IMR-90 (cell line): ENCODE measurements around the gene GNE. TPM values are rescaled to one million over a fixed set of nuclear protein-coding genes. Genes with fewer than 3 reads are reported as not detected.

Experiments
- ATAC-seq: fragments of 200-7000 bp; cut with Tn5 transposase; 2 replicates; pipeline ENCODE4 v1.9.1; 2020; ENCODE audit warnings: low read depth, mild to moderate bottlenecking, moderate library complexity
- BruUV-seq: library from RNA; stranded (reverse); fragments of 400-500 nt; replicated peaks from 2 replicates; lab custom pipeline; 2021; lab: Mats Ljungman, UMichigan
- CTCF ChIA-PET: fragments of 300-600 bp; formaldehyde crosslinking; extraction: SDS; loops from one replicate; lab custom pipeline; 2021; ENCODE audit warnings: antibody characterized with exemption; lab: Yijun Ruan, JAX
- POLR2A ChIA-PET: fragments of 300-600 bp; sonication (Branson Sonifier 250); formaldehyde crosslinking; loops from one replicate; lab custom pipeline; 2022; ENCODE audit warnings: antibody characterized with exemption; ENCODE audit not compliant: unreplicated experiment; lab: Charles Lee
- DNase-seq: peaks from one replicate; pipeline ENCODE4 v3.0.0; 2013
- H2AFZ ChIP-seq: replicated peaks from 2 replicates; pipeline ENCODE3; 2013; ENCODE audit warnings: low read length, mild to moderate bottlenecking; ENCODE audit not compliant: poor library complexity
- H2AK5ac ChIP-seq: 2 replicates; pipeline ENCODE4 v1.6.1; 2013; ENCODE audit warnings: low read depth, low read length, inconsistent platforms
- H2AK9ac ChIP-seq: replicated peaks from 2 replicates; pipeline ENCODE3; 2013; ENCODE audit warnings: mild to moderate bottlenecking, low read depth, low read length, moderate library complexity; ENCODE audit not compliant: poor library complexity
- H2BK120ac ChIP-seq: 2 replicates; pipeline ENCODE4 v1.6.1; 2013; ENCODE audit warnings: low read depth, low read length, inconsistent platforms
- H2BK15ac ChIP-seq: 3 replicates; pipeline ENCODE4 v1.6.1; 2013; ENCODE audit warnings: low read depth, low read length, inconsistent platforms
- H2BK20ac ChIP-seq: 2 replicates; pipeline ENCODE4 v1.6.1; 2013; ENCODE audit warnings: low read depth, mild to moderate bottlenecking, inconsistent platforms, low read length, moderate library complexity
- H2BK5ac ChIP-seq: 2 replicates; pipeline ENCODE4 v1.6.1; 2013; ENCODE audit warnings: mild to moderate bottlenecking, low read depth, low read length, inconsistent platforms; ENCODE audit not compliant: poor library complexity, severe bottlenecking
- H3K14ac ChIP-seq: replicated peaks from 2 replicates; pipeline ENCODE4 v1.6.1; 2013; ENCODE audit warnings: low read depth, low read length, inconsistent platforms
- H3K18ac ChIP-seq: 2 replicates; pipeline ENCODE4 v1.6.1; 2013; ENCODE audit warnings: low read depth, low read length, control low read depth
- H3K23ac ChIP-seq: 2 replicates; pipeline ENCODE4 v1.6.1; 2013; ENCODE audit warnings: low read depth, low read length, inconsistent platforms
- H3K27ac ChIP-seq: 2 replicates; pipeline ENCODE4 v1.5.1; 2013; ENCODE audit warnings: mild to moderate bottlenecking, control low read depth, low read length; ENCODE audit not compliant: insufficient read depth
- H3K27me3 ChIP-seq: 2 replicates; pipeline ENCODE4 v1.6.1; 2013; ENCODE audit warnings: low read length; ENCODE audit not compliant: control insufficient read depth, insufficient read depth
- H3K36me3 ChIP-seq: 2 replicates; pipeline ENCODE4 v1.6.1; 2013; ENCODE audit warnings: low read length, mixed read lengths; ENCODE audit not compliant: control insufficient read depth, insufficient read depth
- H3K4ac ChIP-seq: 2 replicates; pipeline ENCODE4 v1.6.1; 2013; ENCODE audit warnings: low read depth, low read length, inconsistent platforms
- H3K4me1 ChIP-seq: 2 replicates; pipeline ENCODE4 v1.6.1; 2013; ENCODE audit warnings: low read length, mixed read lengths; ENCODE audit not compliant: control insufficient read depth, insufficient read depth
- H3K4me2 ChIP-seq: 2 replicates; pipeline ENCODE4 v1.6.1; 2013; ENCODE audit warnings: low read depth, mild to moderate bottlenecking, control low read depth, low read length, moderate library complexity
- H3K4me3 ChIP-seq: 2 replicates; pipeline ENCODE4 v1.5.1; 2013; ENCODE audit warnings: low read depth, mild to moderate bottlenecking, control low read depth, low read length, moderate library complexity; ENCODE audit not compliant: insufficient read depth
- H3K56ac ChIP-seq: 2 replicates; pipeline ENCODE4 v1.6.1; 2013; ENCODE audit warnings: low read length, inconsistent platforms; ENCODE audit not compliant: insufficient read depth; ENCODE audit errors: extremely low read depth
- H3K79me1 ChIP-seq, 2 experiments: 2 replicates each; pipeline ENCODE4 v1.6.1; 2013; ENCODE audit warnings: low read length in 2 of 2, inconsistent platforms in 1 of 2, low read depth in 1 of 2
- H3K9ac ChIP-seq: 2 replicates; pipeline ENCODE4 v1.6.1; 2013; ENCODE audit warnings: low read depth, low read length, control low read depth
- H3K9me1 ChIP-seq: 2 replicates; pipeline ENCODE4 v1.6.1; 2013; ENCODE audit warnings: low read length, inconsistent platforms; ENCODE audit not compliant: insufficient read depth
- H3K9me3 ChIP-seq: 2 replicates; pipeline ENCODE4 v1.6.1; 2013; ENCODE audit warnings: low read length; ENCODE audit not compliant: control insufficient read depth, insufficient read depth
- H4K20me1 ChIP-seq: 2 replicates; pipeline ENCODE4 v1.6.1; 2013; ENCODE audit warnings: low read length, inconsistent platforms; ENCODE audit not compliant: insufficient read depth
- H4K5ac ChIP-seq: 2 replicates; pipeline ENCODE4 v1.6.1; 2013; ENCODE audit warnings: mild to moderate bottlenecking, low read depth, low read length, control low read depth
- H4K8ac ChIP-seq, 2 experiments: 2 replicates each; pipeline ENCODE4 v1.6.1; 2013; ENCODE audit warnings: low read depth in 2 of 2, low read length in 2 of 2, control low read depth in 1 of 2, inconsistent platforms in 1 of 2
- H4K91ac ChIP-seq: 2 replicates; pipeline ENCODE4 v1.6.1; 2013; ENCODE audit warnings: low read depth, low read length, inconsistent platforms; ENCODE audit not compliant: insufficient read depth
- BHLHE40 ChIP-seq: fragments of 150-350 bp; IDR thresholded peaks from 2 replicates; pipeline ENCODE4 v1.6.1; 2016; ENCODE audit warnings: mild to moderate bottlenecking, low read depth, low read length
- CEBPB ChIP-seq: IDR thresholded peaks from 2 replicates; pipeline ENCODE4 v1.6.1; 2012; ENCODE audit warnings: low read depth, low read length, improper control_type of control experiment
- CHD1 ChIP-seq: IDR thresholded peaks from 2 replicates; pipeline ENCODE4 v1.6.1; 2012; ENCODE audit warnings: low read depth, low read length, improper control_type of control experiment
- ELK1 ChIP-seq: fragments of 150-350 bp; IDR thresholded peaks from 2 replicates; pipeline ENCODE4 v1.6.1; 2016; ENCODE audit warnings: low read depth, mild to moderate bottlenecking, low read length, moderate library complexity, borderline replicate concordance
- FOS ChIP-seq: fragments of 150-350 bp; IDR thresholded peaks from 2 replicates; pipeline ENCODE4 v1.6.1; 2016; ENCODE audit warnings: low read depth, low read length
- MAFK ChIP-seq: IDR thresholded peaks from 2 replicates; pipeline ENCODE4 v1.6.1; 2012; ENCODE audit warnings: low read depth, low read length, improper control_type of control experiment
- MAZ ChIP-seq: IDR thresholded peaks from 2 replicates; pipeline ENCODE4 v1.6.1; 2012; ENCODE audit warnings: low read depth, mild to moderate bottlenecking, low read length, improper control_type of control experiment, moderate library complexity, borderline replicate concordance
- MXI1 ChIP-seq: IDR thresholded peaks from 2 replicates; pipeline ENCODE4 v1.6.1; 2012; ENCODE audit warnings: low read depth, mild to moderate bottlenecking, low read length, moderate library complexity, borderline replicate concordance
- NFE2L2 ChIP-seq: fragments of 150-350 bp; IDR thresholded peaks from 2 replicates; pipeline ENCODE4 v1.6.1; 2016; ENCODE audit warnings: low read depth, mild to moderate bottlenecking, low read length
- POLR2A ChIP-seq: IDR thresholded peaks from 2 replicates; pipeline ENCODE4 v1.6.1; 2012; ENCODE audit warnings: mild to moderate bottlenecking, low read depth, low read length
- RAD21 ChIP-seq: IDR thresholded peaks from 2 replicates; pipeline ENCODE4 v1.6.1; 2012; ENCODE audit warnings: low read length, improper control_type of control experiment
- RCOR1 ChIP-seq: IDR thresholded peaks from 2 replicates; pipeline ENCODE4 v1.6.1; 2012; ENCODE audit warnings: mild to moderate bottlenecking, low read length, improper control_type of control experiment; ENCODE audit not compliant: insufficient replicate concordance
- RFX5 ChIP-seq: IDR thresholded peaks from 2 replicates; pipeline ENCODE4 v1.8.0; 2012; ENCODE audit warnings: low read depth, mild to moderate bottlenecking, low read length, moderate library complexity
- SMC3 ChIP-seq: fragments of 150-350 bp; IDR thresholded peaks from 2 replicates; pipeline ENCODE4 v1.6.1; 2016; ENCODE audit warnings: low read depth, mild to moderate bottlenecking, antibody characterized with exemption, low read length, moderate library complexity
- USF2 ChIP-seq: fragments of 150-350 bp; IDR thresholded peaks from 2 replicates; pipeline ENCODE4 v1.6.1; 2017; ENCODE audit warnings: mild to moderate bottlenecking, antibody characterized with exemption, low read length, low read depth
- WGBS, 2 experiments: methylation state at CpG; one replicate each; pipeline versions ENCODE4 v1.1.5 to v1.1.7; 2013; ENCODE audit warnings: missing lambda C conversion rate in 2 of 2; ENCODE audit not compliant: insufficient read length in 1 of 2; ENCODE audit errors: extremely low coverage in 2 of 2; 5-methylcytosine and 5-hydroxymethylcytosine counted together
- dilution Hi-C: fragments of 300-500 bp; cut with HindIII; formaldehyde crosslinking; loops from one replicate; pipeline ENCODE4 v1.14.3; 2018; ENCODE audit warnings: low sequenced_read_pairs; ENCODE audit not compliant: unreplicated experiment
- in situ Hi-C: fragments of 300-500 bp; cut with MboI; formaldehyde crosslinking; loops from 3 replicates; pipeline ENCODE4 v1.14.3; 2019; ENCODE audit warnings: low sequenced_read_pairs, inconsistent platforms, mixed read lengths
- intact Hi-C: fragments of 100-400 bp; cut with micrococcal nuclease; formaldehyde crosslinking; loops from 2 replicates; pipeline ENCODE4 v1.10.0; 2022
- polyA plus RNA-seq, 3 experiments: library from polyadenylated mRNA; depleted of rRNA; stranded (reverse); fragments of >200 nt; gene quantifications; 2 replicates each; pipeline ENCODE4 v1.2.3, GENCODE V29; 2012; ENCODE audit warnings: low replicate concordance in 1 of 3
- total RNA-seq: library from RNA; depleted of rRNA; stranded (reverse); fragments of >200 nt; gene quantifications from 2 replicates; pipeline ENCODE4 v1.2.3, GENCODE V29; 2012
- TF ChIP-seq, protein P1 (sequence below): conservative IDR thresholded peaks from 2 replicates; pipeline ENCODE4 v1.5.1; 2012; ENCODE audit warnings: mild to moderate bottlenecking, low read depth, low read length, improper control_type of control experiment

The GNE gene
- total and polyA plus RNA-seq, 2 of the 4 experiments (the other 2 are of a cell fraction): 11.7 to 34.1 TPM

DNA sequence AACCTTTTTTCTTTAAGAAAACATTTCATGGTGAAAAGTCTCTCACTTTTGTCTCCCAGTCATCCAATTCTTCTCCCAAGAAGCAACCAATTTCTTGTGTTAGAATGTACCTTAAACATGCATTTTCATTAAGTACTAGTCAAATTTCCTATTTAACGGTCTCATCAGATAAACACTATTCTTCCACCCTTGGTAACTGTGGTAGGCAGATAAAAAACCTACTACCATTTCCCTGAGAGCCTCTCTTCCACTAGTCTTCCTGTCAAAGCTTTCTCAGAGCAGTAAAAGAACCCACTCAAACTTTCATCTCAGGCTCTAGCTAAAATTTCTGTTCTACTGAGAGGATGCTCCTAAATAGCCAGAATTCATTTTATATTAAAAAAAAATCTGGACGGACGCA, 10.9 kb downstream of the GNE start:
- peaks cover 6% of the 10 kb centered on the region for H3K9me1 ChIP-seq
- BruUV-seq: no TSS peak
- H2BK20ac ChIP-seq: no peak overlapping the region
- POLR2A ChIA-PET: interaction anchor here (0.6 kb wide), 1 partner anchor 191 kb away, joined by 4 read pairs; no protein-coding TSS in a partner anchor
- H2BK120ac ChIP-seq: no peak overlapping the region
- H4K5ac ChIP-seq: no peak overlapping the region
- no peak overlapping the region for H3K4me2 ChIP-seq
- H2AK5ac ChIP-seq: no peak overlapping the region
- H3K9me3 ChIP-seq: no peaks in the 10 kb centered on the region
- no peak overlapping the region for H3K14ac ChIP-seq
- no peak overlapping the region for H3K4me3 ChIP-seq
- no peak overlapping the region for H2AK9ac ChIP-seq
- no peak for ATAC-seq
- in situ Hi-C loops: loop anchor here (5.0 kb wide), 1 partner anchor 80 kb away; no protein-coding TSS in a partner anchor
- H3K79me1 ChIP-seq: peaks cover 27 to 51% of the 10 kb centered on the region in 2 experiments
- no peak overlapping the region for H3K27ac ChIP-seq
- no peaks in the 10 kb centered on the region for H3K4me1 ChIP-seq
- H3K27me3 ChIP-seq: no peaks in the 10 kb centered on the region
- H3K9ac ChIP-seq: no peak overlapping the region
- WGBS, 2 experiments: no CpG with 5 or more reads among the region's 3 CpGs
- H3K36me3 ChIP-seq: peaks cover 13% of the 10 kb centered on the region
- H2BK15ac ChIP-seq: no peak overlapping the region
- no peak overlapping the region for H3K56ac ChIP-seq
- H3K23ac ChIP-seq: no peak overlapping the region
- no peak overlapping the region for H4K91ac ChIP-seq
- intact Hi-C loops: no loop called here
- H4K20me1 ChIP-seq: peaks cover 20% of the 10 kb centered on the region; the same call in 1 of the 2 replicates
- CTCF ChIA-PET: interaction anchor here (3.3 kb wide), 1 partner anchor 81 kb away, joined by 12 read pairs; no protein-coding TSS in a partner anchor
- H2AFZ ChIP-seq: no peak overlapping the region
- no peak for DNase-seq
- dilution Hi-C loops: no loop called here
- TF ChIP-seq MAZ: no peak
- TF ChIP-seq ELK1: no peak
- TF ChIP-seq RAD21: no peak
- TF ChIP-seq RFX5: no peak
- no peak for TF ChIP-seq CEBPB
- no peak for TF ChIP-seq MXI1
- no peak for TF ChIP-seq BHLHE40
- TF ChIP-seq, protein P1, sequence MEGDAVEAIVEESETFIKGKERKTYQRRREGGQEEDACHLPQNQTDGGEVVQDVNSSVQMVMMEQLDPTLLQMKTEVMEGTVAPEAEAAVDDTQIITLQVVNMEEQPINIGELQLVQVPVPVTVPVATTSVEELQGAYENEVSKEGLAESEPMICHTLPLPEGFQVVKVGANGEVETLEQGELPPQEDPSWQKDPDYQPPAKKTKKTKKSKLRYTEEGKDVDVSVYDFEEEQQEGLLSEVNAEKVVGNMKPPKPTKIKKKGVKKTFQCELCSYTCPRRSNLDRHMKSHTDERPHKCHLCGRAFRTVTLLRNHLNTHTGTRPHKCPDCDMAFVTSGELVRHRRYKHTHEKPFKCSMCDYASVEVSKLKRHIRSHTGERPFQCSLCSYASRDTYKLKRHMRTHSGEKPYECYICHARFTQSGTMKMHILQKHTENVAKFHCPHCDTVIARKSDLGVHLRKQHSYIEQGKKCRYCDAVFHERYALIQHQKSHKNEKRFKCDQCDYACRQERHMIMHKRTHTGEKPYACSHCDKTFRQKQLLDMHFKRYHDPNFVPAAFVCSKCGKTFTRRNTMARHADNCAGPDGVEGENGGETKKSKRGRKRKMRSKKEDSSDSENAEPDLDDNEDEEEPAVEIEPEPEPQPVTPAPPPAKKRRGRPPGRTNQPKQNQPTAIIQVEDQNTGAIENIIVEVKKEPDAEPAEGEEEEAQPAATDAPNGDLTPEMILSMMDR: no peak
- no peak for TF ChIP-seq FOS
- TF ChIP-seq NFE2L2: no peak
- TF ChIP-seq CHD1: no peak
- no peak for TF ChIP-seq POLR2A
- no peak for TF ChIP-seq RCOR1
- TF ChIP-seq USF2: no peak
- TF ChIP-seq MAFK: no peak
- TF ChIP-seq SMC3: no peak
- H3K4ac ChIP-seq: no peak overlapping the region
- no peak overlapping the region for H4K8ac ChIP-seq
- no peak overlapping the region for H3K18ac ChIP-seq
- H2BK5ac ChIP-seq: no peak overlapping the region
